ENCODE measurements around the gene AHSP. TPM values are rescaled to one million over a fixed set of nuclear protein-coding genes. Genes with fewer than 3 reads are reported as not detected.
A peak's percentile ranks its signal among the peaks of the same experiment; 100 is the strongest.

Gene AHSP
- total and polyA plus RNA-seq, 2 donors (not counting 1 experiment from before 2014, with no cell fraction given), result not detected

DNA sequence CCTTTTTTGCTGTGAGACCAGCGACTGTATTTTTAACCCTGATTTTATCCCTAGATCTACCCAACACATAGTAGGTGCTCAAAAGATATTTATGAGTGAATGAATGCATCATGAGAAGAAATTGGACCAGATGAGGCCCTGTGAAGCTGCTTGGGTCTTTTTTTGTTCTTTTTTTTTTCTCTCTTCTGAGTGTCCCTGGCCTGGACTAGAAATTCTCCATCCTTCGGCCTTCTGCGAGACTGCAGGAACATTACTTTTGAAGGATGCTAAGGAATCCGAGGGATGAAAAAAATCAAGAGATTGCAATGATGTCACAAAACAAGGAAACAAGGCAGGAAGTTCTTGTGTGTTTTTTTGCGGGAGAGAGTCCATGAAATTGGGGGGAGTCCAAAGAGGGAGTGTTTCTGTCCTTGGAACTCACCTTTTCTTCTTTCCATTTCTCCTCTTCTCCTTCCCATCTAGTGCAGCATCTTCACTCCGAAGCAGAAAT, 18.9 kb upstream of the AHSP start:
- Histone ChIP-seq H3K36me3 (replicated peaks in 1 of 2; ENCODE audit: control extremely low read depth in 1 of 2, control insufficient read depth in 1 of 2, extremely low read depth in 1 of 2, insufficient read depth in 2 of 2, low read length in 1 of 2) (peaks cover 0 to 3% of the 10 kb centered on the region in 2 experiments), H3K4me3 (ENCODE audit: control extremely low read depth in 1 of 5, extremely low read depth in 1 of 5, insufficient read depth in 1 of 5, low read depth in 2 of 5, low read length in 4 of 5) (peak overlapping the region; percentile 36 to 95 (median 87)), H3K4me1 (ENCODE audit: control insufficient read depth in 2 of 2, insufficient read depth in 2 of 2, low read length in 2 of 2) (peaks cover 32 to 33% of the 10 kb centered on the region in 2 donors), H3K4me2 (replicated peaks; ENCODE audit: low read depth, low read length, poor library complexity, severe bottlenecking) (peak overlapping the region; percentile 90), H3K27ac (ENCODE audit: low read length in 2 of 2) (peak overlapping the region; percentile 80 to 88), H3K27me3 (replicated peaks in 1 of 4; ENCODE audit: control extremely low read depth in 1 of 4, control insufficient read depth in 3 of 4, insufficient read depth in 4 of 4, low read length in 3 of 4) (no peaks in the 10 kb centered on the region), H3K9me3 (ENCODE audit: control extremely low read depth in 1 of 3, control insufficient read depth in 2 of 3, insufficient read depth in 1 of 3, low read length in 2 of 3) (no peaks in the 10 kb centered on the region), H3K79me2 (ENCODE audit: control insufficient read depth, insufficient read depth, low read length) (peaks cover 18% of the 10 kb centered on the region), H4K20me1 (ENCODE audit: control insufficient read depth, insufficient read depth, low read length, poor library complexity, severe bottlenecking) (no peaks in the 10 kb centered on the region), H3K9ac (ENCODE audit: low read length) (peak overlapping the region; percentile 84), H2AFZ (ENCODE audit: insufficient read depth, low read depth, low read length, poor library complexity, severe bottlenecking) (peak overlapping the region; percentile 85)
- Mint-ChIP-seq H3K4me1 (peaks cover 43% of the 10 kb centered on the region), H3K9me3 (ENCODE audit: insufficient read depth) (no peaks in the 10 kb centered on the region), H3K27ac (peak overlapping the region; percentile 95), H3K4me3 (peak overlapping the region; percentile 92), H3K27me3 (no peaks in the 10 kb centered on the region)
- TF ChIP-seq, protein P1, sequence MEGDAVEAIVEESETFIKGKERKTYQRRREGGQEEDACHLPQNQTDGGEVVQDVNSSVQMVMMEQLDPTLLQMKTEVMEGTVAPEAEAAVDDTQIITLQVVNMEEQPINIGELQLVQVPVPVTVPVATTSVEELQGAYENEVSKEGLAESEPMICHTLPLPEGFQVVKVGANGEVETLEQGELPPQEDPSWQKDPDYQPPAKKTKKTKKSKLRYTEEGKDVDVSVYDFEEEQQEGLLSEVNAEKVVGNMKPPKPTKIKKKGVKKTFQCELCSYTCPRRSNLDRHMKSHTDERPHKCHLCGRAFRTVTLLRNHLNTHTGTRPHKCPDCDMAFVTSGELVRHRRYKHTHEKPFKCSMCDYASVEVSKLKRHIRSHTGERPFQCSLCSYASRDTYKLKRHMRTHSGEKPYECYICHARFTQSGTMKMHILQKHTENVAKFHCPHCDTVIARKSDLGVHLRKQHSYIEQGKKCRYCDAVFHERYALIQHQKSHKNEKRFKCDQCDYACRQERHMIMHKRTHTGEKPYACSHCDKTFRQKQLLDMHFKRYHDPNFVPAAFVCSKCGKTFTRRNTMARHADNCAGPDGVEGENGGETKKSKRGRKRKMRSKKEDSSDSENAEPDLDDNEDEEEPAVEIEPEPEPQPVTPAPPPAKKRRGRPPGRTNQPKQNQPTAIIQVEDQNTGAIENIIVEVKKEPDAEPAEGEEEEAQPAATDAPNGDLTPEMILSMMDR (IDR thresholded peaks at IDR 0.05), result no peak
- no peak for TF ChIP-seq EZH2 (IDR thresholded peaks at IDR 0.05; ENCODE audit: borderline replicate concordance, insufficient read depth, low read depth, low read length, poor library complexity, severe bottlenecking)
- intact Hi-C loops (cut with micrococcal nuclease), result loop anchor here (1.0 kb wide), 4 partner anchors 21 to 205 kb away; partner anchors contain the start of gene ARMC5
- no peak for ATAC-seq (ENCODE audit: low read depth)
- DNase-seq, result no peak
- 22% methylated on average over 4 of the region's 6 CpGs for WGBS (ENCODE audit: insufficient coverage)
- ChIA-PET POLR2A (interaction anchor here (1.0 kb wide), 3 partner anchors 10 to 49 kb away, joined by 3 to 5 read pairs (median 3); partner anchors contain the start of gene ARMC5), CTCF (interaction anchor here (1.0 to 1.4 kb wide), 2 partner anchors 48 to 329 kb away, joined by 3 to 7 read pairs; partner anchors contain the start of gene FUS)

DNA sequence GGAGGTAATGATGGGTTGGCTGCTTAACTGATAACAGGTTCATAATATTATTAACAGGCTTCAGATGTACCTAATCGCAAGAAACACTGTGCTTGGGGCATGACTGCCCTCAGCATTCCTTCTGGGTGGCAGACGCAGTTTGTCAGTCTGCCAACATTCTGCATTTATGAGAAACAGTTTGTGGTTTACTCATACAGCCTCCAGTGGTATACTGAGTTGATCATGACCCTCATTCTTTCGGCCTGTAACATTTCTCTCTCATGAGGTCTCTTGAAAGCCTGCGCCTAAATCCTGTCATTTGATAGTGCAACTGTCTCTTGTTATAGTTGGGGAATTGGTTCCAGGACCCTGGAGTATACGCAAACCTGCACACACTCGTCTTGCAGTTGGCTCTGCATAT, 14.6 kb upstream of the AHSP start:
- DNase-seq, result no peak
- Mint-ChIP-seq H3K9me3 (ENCODE audit: insufficient read depth) (no peaks in the 10 kb centered on the region), H3K4me3 (no peak overlapping the region), H3K4me1 (peaks cover 20% of the 10 kb centered on the region), H3K27me3 (peaks cover 11% of the 10 kb centered on the region), H3K27ac (no peak overlapping the region)
- Histone ChIP-seq H3K4me1 (ENCODE audit: control insufficient read depth in 2 of 2, insufficient read depth in 2 of 2, low read length in 2 of 2) (peaks cover 13 to 14% of the 10 kb centered on the region in 2 donors), H3K9me3 (ENCODE audit: control extremely low read depth in 1 of 3, control insufficient read depth in 2 of 3, insufficient read depth in 1 of 3, low read length in 2 of 3) (peaks cover 0 to 6% (median 0%) of the 10 kb centered on the region in 3 donors), H3K4me2 (replicated peaks; ENCODE audit: low read depth, low read length, poor library complexity, severe bottlenecking) (no peak overlapping the region), H4K20me1 (ENCODE audit: control insufficient read depth, insufficient read depth, low read length, poor library complexity, severe bottlenecking) (no peaks in the 10 kb centered on the region), H2AFZ (ENCODE audit: insufficient read depth, low read depth, low read length, poor library complexity, severe bottlenecking) (no peak overlapping the region), H3K27ac (ENCODE audit: low read length in 2 of 2) (no peak overlapping the region), H3K79me2 (ENCODE audit: control insufficient read depth, insufficient read depth, low read length) (peaks cover 18% of the 10 kb centered on the region), H3K4me3 (ENCODE audit: control extremely low read depth in 1 of 5, extremely low read depth in 1 of 5, insufficient read depth in 1 of 5, low read depth in 2 of 5, low read length in 4 of 5) (no peak overlapping the region), H3K27me3 (replicated peaks in 1 of 4; ENCODE audit: control extremely low read depth in 1 of 4, control insufficient read depth in 3 of 4, insufficient read depth in 4 of 4, low read length in 3 of 4) (no peaks in the 10 kb centered on the region), H3K9ac (ENCODE audit: low read length) (no peak overlapping the region), H3K36me3 (replicated peaks in 1 of 2; ENCODE audit: control extremely low read depth in 1 of 2, control insufficient read depth in 1 of 2, extremely low read depth in 1 of 2, insufficient read depth in 2 of 2, low read length in 1 of 2) (no peaks in the 10 kb centered on the region)
- TF ChIP-seq, protein P1 (IDR thresholded peaks at IDR 0.05), result no peak
- no peak for TF ChIP-seq EZH2 (IDR thresholded peaks at IDR 0.05; ENCODE audit: borderline replicate concordance, insufficient read depth, low read depth, low read length, poor library complexity, severe bottlenecking)
- no peak for ATAC-seq (ENCODE audit: low read depth)
- ChIA-PET POLR2A (no interaction called here), CTCF (no interaction called here)
- WGBS (ENCODE audit: insufficient coverage), result 83% methylated on average over 3 of the region's 6 CpGs
- intact Hi-C loops (cut with micrococcal nuclease), result no loop called here

Measured in B cell (primary cell).